ENCODE data around the gene UBE2D1.

The UBE2D1 gene

DNA sequence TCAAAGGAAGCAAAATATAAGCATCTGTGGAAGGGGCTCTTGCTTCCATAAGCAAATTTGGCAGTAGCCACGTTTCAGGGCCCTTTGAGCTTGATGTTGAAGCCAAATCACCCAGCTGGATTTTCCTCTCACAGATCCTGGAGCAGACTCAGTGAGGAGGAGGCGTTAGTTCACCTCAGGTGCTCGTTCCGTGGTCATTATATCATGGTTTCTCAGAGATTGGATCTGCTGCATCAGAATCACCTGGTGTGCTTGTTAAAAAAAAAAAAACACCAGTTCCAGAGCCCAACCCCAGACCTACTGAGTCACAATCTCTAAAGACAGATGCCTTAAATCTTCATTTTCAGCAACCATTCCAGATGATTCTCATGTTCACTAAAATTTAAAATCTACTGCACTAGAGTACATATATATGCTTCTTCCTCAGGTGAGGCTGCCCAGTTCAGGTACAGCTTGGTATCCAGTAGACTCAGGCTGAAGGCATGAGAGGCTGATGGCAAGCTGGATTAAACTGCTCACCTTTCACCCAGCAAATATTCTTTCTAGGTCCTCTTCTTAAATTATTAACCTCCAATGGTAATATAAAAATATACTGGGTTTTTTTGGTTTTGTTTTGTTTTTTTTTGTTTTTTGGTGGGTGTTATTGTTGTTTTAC, 75.3 kb downstream of the UBE2D1 start:
- ATAC-seq = no peak
- TF ChIP-seq PPARA (CRISPR knock-in tag; IDR thresholded peaks at IDR 0.05; ENCODE audit: borderline replicate concordance) (no peak), OSR1 (CRISPR knock-in tag; IDR thresholded peaks at IDR 0.05) (no peak), ISL1 (CRISPR knock-in tag; IDR thresholded peaks at IDR 0.05) (no peak), ZFP3 (CRISPR knock-in tag; IDR thresholded peaks at IDR 0.05) (no peak), ESRRG (CRISPR knock-in tag; IDR thresholded peaks at IDR 0.05) (no peak), ZFP30 (CRISPR knock-in tag; IDR thresholded peaks at IDR 0.05) (no peak), SNAI2 (CRISPR knock-in tag; IDR thresholded peaks at IDR 0.05) (no peak), TOX (CRISPR knock-in tag; IDR thresholded peaks at IDR 0.05; ENCODE audit: borderline replicate concordance) (no peak), ARNTL (CRISPR knock-in tag; IDR thresholded peaks at IDR 0.05; ENCODE audit: borderline replicate concordance, low read depth) (no peak), ZNF70 (CRISPR knock-in tag; IDR thresholded peaks at IDR 0.05) (no peak), CSDC2 (CRISPR knock-in tag; IDR thresholded peaks at IDR 0.05) (no peak), TCF4 (CRISPR knock-in tag; IDR thresholded peaks at IDR 0.05; ENCODE audit: borderline replicate concordance) (no peak)
- TF ChIP-seq, protein P1, sequence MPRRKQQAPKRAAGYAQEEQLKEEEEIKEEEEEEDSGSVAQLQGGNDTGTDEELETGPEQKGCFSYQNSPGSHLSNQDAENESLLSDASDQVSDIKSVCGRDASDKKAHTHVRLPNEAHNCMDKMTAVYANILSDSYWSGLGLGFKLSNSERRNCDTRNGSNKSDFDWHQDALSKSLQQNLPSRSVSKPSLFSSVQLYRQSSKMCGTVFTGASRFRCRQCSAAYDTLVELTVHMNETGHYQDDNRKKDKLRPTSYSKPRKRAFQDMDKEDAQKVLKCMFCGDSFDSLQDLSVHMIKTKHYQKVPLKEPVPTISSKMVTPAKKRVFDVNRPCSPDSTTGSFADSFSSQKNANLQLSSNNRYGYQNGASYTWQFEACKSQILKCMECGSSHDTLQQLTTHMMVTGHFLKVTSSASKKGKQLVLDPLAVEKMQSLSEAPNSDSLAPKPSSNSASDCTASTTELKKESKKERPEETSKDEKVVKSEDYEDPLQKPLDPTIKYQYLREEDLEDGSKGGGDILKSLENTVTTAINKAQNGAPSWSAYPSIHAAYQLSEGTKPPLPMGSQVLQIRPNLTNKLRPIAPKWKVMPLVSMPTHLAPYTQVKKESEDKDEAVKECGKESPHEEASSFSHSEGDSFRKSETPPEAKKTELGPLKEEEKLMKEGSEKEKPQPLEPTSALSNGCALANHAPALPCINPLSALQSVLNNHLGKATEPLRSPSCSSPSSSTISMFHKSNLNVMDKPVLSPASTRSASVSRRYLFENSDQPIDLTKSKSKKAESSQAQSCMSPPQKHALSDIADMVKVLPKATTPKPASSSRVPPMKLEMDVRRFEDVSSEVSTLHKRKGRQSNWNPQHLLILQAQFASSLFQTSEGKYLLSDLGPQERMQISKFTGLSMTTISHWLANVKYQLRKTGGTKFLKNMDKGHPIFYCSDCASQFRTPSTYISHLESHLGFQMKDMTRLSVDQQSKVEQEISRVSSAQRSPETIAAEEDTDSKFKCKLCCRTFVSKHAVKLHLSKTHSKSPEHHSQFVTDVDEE (CRISPR knock-in tag; IDR thresholded peaks at IDR 0.05) = no peak
- TF ChIP-seq, protein P2, sequence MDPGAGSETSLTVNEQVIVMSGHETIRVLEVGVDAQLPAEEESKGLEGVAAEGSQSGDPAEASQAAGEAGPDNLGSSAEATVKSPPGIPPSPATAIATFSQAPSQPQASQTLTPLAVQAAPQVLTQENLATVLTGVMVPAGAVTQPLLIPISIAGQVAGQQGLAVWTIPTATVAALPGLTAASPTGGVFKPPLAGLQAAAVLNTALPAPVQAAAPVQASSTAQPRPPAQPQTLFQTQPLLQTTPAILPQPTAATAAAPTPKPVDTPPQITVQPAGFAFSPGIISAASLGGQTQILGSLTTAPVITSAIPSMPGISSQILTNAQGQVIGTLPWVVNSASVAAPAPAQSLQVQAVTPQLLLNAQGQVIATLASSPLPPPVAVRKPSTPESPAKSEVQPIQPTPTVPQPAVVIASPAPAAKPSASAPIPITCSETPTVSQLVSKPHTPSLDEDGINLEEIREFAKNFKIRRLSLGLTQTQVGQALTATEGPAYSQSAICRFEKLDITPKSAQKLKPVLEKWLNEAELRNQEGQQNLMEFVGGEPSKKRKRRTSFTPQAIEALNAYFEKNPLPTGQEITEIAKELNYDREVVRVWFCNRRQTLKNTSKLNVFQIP (CRISPR knock-in tag; IDR thresholded peaks at IDR 0.05; ENCODE audit: borderline replicate concordance, low read depth) = no peak
- TF ChIP-seq, protein P3, sequence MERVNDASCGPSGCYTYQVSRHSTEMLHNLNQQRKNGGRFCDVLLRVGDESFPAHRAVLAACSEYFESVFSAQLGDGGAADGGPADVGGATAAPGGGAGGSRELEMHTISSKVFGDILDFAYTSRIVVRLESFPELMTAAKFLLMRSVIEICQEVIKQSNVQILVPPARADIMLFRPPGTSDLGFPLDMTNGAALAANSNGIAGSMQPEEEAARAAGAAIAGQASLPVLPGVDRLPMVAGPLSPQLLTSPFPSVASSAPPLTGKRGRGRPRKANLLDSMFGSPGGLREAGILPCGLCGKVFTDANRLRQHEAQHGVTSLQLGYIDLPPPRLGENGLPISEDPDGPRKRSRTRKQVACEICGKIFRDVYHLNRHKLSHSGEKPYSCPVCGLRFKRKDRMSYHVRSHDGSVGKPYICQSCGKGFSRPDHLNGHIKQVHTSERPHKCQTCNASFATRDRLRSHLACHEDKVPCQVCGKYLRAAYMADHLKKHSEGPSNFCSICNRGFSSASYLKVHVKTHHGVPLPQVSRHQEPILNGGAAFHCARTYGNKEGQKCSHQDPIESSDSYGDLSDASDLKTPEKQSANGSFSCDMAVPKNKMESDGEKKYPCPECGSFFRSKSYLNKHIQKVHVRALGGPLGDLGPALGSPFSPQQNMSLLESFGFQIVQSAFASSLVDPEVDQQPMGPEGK (CRISPR knock-in tag; IDR thresholded peaks at IDR 0.05; ENCODE audit: borderline replicate concordance) = no peak

DNA sequence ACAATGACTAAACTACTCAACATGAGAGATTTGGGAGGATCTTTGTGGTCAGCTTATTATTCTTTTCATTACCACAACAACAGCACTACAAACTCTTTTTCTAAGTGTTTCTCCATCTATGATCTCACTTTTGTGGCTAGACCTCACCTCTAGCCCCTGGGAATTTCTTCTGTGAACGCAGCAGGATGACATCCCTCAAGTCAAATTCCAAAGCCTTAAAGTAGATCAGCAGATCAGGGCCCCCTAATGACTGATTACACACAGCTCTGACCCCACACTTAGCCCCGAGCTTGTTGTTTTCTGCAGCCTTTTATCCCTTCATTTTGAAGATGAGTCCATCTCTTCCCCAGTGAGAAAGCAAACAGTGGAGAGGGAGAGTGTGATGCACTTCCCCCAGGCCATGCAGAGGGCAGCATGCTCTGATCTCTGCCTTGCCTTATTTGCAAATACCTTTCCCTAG, 77.7 kb downstream of the UBE2D1 start:
- ATAC-seq = no peak
- TF ChIP-seq, protein P2 (CRISPR knock-in tag; IDR thresholded peaks at IDR 0.05; ENCODE audit: borderline replicate concordance, low read depth) = no peak
- TF ChIP-seq, protein P3 (CRISPR knock-in tag; IDR thresholded peaks at IDR 0.05; ENCODE audit: borderline replicate concordance) = no peak
- TF ChIP-seq ZNF8 (CRISPR knock-in tag; IDR thresholded peaks at IDR 0.05) (no peak), TCF4 (CRISPR knock-in tag; IDR thresholded peaks at IDR 0.05; ENCODE audit: borderline replicate concordance) (no peak), SNAI2 (CRISPR knock-in tag; IDR thresholded peaks at IDR 0.05) (no peak), CSDC2 (CRISPR knock-in tag; IDR thresholded peaks at IDR 0.05) (no peak), ZFP3 (CRISPR knock-in tag; IDR thresholded peaks at IDR 0.05) (no peak), ISL1 (CRISPR knock-in tag; IDR thresholded peaks at IDR 0.05) (no peak), ARNTL (CRISPR knock-in tag; IDR thresholded peaks at IDR 0.05; ENCODE audit: borderline replicate concordance, low read depth) (no peak), ESRRG (CRISPR knock-in tag; IDR thresholded peaks at IDR 0.05) (no peak), ZFP30 (CRISPR knock-in tag; IDR thresholded peaks at IDR 0.05) (no peak), GLIS3 (CRISPR knock-in tag; IDR thresholded peaks at IDR 0.05) (no peak), ZC3H10 (CRISPR knock-in tag; IDR thresholded peaks at IDR 0.05) (no peak), PPARA (CRISPR knock-in tag; IDR thresholded peaks at IDR 0.05; ENCODE audit: borderline replicate concordance) (no peak), TOX (CRISPR knock-in tag; IDR thresholded peaks at IDR 0.05; ENCODE audit: borderline replicate concordance) (no peak), RARB (CRISPR knock-in tag; IDR thresholded peaks at IDR 0.05) (no peak), BACH2 (CRISPR knock-in tag; IDR thresholded peaks at IDR 0.05; ENCODE audit: borderline replicate concordance) (no peak), ZNF565 (CRISPR knock-in tag; conservative IDR thresholded peaks at IDR 0.05; ENCODE audit: low read depth) (no peak)
- TF ChIP-seq, protein P1 (CRISPR knock-in tag; IDR thresholded peaks at IDR 0.05) = no peak
